HTERT RPE-1 (cell line): ENCODE data around the gene ERBB4.

Experiments
- in situ Hi-C: fragments of 300-500 bp; cut with MboI; formaldehyde crosslinking; loops from 4 replicates; pipeline ENCODE4 v1.14.3; 2020; ENCODE audit warnings: low sequenced_read_pairs

Gene ERBB4

DNA sequence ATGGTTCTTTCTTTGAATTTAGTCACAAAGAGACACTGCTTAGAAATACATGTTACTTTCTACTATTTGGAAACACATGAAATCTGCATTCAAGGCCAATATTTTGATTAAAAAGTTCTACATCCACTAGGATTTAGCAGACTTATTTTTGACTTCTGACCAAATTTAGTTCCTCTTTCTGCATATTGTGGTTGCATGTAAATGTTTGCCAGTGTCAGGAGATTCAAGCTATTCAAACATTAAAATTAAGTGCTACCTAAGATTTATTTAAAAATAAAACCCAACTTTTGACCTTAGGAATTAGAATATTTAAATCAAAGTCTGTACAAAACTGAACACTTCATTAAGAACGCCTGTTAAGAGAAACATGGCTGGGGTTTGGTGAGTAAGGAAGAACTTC is 1091.1 kb downstream of the ERBB4 start:
- in situ Hi-C loops, result no loop called here

DNA sequence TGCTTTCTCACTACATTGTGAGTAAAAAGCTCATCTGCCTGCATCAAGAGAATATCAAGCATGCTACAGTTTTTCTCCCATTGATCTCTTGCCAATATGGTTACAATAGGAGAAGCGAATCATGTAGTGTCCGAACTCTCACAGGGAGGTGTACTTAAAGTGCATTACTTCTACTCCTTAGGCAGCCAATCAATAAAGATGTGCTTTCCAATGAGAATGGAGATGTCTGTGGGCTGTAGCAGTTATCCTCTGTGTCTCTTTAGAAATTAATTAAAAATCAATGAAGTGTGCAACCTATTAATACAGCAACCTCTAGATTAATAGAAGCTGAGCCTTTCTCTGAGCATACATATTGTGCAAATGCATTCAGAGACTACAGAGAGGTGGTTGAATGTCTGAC is 1098.5 kb downstream of the ERBB4 start:
- in situ Hi-C loops, result no loop called here

DNA sequence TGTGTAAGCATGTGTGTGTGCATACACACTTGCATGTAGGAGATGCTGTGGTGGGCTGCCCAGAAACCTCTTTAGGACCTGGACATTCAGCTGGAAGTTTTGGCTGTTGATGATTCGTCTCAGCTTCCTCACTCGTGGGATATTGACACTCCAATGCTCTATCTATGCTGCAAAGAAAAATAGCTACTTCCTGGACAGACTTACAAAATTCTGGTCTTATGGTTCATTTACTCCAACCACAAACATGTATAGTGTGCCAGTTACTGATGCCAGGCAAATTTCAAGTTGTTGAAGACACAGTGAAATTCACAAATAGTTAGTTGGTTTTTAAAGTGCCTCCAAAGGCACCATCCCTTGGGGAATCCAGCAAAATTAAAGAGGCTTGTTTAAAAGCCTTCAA is 1099.6 kb downstream of the ERBB4 start:
- in situ Hi-C loops, result no loop called here

DNA sequence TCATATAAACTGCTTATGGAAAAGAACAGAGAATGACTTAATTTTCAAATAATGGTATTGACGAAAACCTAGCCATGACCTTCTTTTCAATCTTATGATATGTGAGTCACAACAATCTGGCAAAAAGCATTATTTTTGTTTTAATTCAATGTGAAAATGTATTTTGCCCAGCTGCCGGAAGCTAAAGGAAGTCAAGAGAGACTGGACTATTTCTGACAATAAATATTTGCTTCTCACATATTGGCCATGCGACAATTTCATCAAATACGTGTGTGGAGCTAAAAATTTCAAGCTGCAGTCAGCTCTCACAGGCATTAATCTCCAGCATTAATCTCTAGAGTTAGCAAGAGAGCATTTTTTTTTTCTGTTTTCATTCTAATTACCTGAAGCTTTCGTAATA is 1101.2 kb downstream of the ERBB4 start:
- in situ Hi-C loops, result no loop called here

DNA sequence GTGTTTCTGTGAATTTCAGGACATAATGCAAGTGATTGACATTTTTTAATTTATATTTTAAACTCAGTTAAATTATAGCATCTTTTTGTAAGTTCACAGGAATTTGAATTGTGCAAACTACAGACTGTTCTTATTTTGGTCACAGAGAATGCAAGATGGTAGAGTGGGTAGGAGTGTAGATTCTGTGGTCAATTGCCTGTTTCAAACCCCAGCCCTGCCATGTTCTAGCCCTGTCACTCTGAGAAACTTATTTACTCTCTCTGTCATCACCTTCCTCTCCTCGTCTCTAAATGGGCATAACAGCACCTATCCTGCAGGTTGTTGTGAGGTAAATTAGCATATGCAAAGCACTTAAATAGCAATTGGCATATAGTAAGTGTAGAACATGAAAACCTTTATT is 1102.4 kb downstream of the ERBB4 start:
- in situ Hi-C loops, result no loop called here

DNA sequence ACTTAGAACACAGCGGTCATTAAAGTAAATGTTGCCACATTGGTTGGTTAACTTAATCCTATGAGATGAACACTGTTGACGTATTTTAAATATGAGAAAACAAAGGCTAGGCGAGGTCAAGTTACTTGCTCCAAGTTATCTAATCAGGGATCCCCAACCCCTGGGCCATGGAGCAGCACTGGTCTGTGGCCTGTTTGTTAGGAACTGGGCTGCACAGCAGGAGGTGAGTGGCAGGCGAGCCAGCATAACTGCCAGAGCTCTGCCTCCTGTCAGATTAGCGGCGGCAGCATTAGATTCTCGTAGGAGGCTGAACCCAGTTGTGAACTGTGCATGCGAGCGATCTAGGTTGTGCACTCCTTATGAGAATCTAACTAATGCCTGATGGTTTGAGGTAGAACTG is 1103.3 kb downstream of the ERBB4 start:
- in situ Hi-C loops, result no loop called here

DNA sequence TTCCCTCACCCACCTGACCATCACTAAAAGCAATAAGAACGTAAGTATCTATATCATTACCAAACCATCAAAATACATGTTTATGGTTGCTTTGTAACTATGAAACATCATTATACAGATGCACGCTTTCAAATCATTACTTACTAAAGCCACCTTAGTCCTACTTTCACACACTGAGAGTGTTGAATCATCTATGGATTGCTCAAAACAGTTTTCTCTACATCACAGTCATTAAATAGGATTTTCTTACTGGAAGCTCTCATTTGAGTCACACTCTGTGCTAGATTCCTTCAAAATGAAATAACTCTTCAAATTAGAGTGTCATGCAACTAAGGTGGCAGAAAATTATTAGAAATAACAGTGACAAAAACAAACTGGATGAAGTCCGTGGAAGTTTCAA is 1103.8 kb downstream of the ERBB4 start:
- in situ Hi-C loops, result no loop called here

DNA sequence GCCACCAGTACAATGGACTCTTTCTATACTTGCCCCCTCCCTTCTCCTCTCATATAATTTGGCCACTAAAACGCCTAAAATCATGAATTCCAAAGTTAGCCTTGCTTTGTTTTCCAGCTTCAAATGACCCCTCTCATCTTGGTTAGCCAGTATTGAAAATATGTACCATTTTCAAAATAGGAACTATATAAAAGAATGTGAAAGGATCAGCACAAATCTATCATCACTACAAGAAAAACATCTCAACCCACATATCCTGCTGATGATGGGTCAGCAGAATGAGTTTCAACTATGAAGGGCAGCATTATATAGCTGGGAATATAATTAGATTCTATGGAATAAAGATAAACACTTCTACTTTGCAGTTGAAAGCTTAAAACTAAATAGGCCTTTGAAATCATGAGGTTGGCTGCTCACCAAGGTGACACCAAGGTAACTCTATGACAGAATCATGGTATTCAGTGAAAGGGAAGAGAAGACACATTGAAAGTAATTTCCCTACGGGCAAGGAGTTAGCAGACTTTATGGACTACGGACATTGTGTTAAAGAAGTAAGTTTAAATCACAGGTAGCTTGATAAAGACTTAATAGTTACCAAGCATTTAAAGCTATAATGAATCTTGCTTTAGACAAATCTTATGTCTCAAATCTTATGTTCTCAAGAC is 1109.2 kb downstream of the ERBB4 start:
- in situ Hi-C loops, result no loop called here

DNA sequence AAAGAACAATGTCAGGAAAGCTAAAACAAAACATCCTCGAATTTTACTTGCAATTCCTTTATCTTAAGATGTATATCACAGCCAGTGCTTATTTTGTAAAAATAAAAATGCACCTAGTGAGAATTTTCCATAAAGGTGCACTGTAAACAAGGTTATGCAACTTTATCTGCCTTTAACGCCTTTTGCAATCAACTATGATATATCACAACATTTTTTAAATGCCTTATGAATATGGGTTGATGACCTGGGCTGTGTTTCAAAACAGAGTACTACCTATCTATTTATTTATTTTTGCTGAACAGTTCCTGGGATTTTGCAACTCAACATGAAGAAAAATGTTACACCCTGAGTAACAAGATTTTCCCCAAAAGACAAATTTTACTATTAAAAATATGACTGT is 1112.4 kb downstream of the ERBB4 start:
- in situ Hi-C loops, result no loop called here

DNA sequence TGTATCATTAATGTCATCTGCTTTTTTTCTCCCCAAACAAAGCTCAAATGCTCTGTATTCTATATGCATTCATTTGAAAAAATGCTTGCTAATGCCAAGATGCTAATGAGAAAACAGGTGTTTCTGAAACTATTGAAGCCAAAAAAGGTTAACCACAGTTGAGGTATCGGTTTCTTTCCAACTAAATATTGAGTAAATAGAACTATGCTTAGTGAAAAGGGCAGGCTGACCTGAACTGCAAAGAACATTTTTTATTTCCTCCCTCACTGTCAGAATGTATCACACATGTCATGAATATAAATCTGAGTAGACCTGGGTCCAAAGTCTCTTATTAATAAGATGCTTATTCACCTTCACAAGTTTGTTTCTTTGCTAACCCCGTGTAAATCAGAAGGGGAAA is 1115.6 kb downstream of the ERBB4 start:
- in situ Hi-C loops, result no loop called here

DNA sequence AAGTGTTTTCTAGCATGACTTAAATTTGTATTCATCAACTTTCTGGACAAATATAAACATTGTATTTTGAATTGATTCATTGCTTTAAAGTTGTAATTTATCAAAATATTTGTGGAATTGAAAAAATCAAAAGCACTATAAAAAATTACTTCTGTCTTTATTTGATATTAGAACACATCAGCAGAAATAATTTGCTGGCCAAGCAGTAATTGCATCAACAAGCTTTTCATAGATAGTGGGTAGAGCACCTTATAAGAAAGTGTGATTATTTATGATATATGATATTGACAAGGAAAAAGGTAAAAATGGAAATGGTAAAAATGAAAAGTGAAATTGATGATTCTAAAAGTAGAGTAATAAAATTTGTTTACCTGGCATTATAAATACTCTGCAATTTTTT is 1121.1 kb downstream of the ERBB4 start:
- in situ Hi-C loops, result no loop called here

DNA sequence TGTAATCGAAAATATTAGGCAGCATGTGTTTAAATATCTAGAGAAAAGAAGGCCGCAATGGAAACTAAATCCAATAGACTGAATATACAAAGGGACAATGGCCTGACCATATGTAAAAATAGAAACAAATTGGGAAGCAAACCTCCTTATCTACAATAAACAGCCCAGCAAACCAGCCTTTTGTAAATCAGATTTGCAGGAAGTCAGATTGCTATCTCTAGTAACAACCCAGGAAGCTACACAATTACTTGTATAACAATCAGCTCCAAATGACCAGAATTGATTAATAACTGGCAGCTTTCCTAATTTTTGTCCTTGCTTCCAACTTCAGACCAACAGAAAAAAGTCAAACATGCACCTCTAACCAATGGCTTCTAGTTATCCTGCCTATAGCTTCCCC is 1122.2 kb downstream of the ERBB4 start:
- in situ Hi-C loops, result no loop called here

DNA sequence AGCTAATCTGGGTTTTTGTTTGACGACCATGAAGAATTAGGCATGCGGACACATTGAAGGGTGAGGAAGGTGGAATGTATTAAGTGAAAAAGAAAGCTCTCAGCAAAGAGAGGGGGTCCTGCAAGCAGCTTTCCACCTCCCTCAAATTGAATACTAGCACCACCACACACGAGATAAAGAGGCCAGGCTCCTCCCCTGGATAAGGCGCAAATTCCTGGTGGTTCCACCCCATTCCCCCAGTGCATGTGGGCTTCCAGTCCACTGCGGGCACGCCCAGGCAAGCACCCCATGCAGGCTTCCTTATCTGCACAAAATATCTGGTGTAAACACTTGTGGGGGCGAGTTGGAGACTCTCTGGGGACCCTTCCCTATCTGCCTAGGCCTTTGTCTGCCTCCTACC is 1124.9 kb downstream of the ERBB4 start:
- in situ Hi-C loops, result no loop called here

DNA sequence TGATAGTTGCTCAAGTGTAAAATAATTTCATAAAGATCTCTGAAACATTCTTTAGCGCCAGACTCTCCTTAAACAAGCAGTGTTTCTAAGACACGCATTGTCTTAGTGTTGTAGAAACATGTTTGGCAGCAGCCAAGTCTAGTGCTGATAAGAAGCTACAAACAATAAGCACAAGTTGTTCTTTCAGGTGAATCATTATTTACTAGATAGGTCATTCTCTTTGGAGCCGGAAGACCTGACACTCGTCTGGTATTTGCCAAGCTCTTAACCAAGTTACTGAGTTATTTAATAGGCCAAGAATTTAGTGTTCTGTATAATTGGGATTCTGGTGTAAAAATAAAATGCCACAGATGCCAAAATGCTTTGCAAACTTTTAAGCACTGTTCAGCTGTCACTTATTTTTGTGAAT is 1130.1 kb downstream of the ERBB4 start:
- in situ Hi-C loops, result no loop called here

DNA sequence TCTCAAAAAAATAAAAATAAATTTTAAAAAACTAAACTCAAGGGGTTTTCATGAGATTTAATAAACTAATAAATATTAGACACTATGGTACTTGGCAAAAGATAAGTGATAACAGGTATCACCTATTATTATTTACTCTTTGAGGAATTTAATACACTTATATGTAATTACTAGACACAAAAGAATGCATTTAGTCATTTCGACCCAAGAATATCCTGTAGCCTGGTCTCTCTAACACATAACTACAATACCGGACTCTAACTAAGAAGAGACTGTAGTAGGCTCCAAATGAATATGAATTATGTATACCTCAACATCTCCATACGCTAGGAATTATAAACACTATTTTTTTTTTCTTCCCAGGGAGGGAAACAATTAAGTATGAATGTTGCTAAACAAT is 1131.5 kb downstream of the ERBB4 start:
- in situ Hi-C loops, result no loop called here

DNA sequence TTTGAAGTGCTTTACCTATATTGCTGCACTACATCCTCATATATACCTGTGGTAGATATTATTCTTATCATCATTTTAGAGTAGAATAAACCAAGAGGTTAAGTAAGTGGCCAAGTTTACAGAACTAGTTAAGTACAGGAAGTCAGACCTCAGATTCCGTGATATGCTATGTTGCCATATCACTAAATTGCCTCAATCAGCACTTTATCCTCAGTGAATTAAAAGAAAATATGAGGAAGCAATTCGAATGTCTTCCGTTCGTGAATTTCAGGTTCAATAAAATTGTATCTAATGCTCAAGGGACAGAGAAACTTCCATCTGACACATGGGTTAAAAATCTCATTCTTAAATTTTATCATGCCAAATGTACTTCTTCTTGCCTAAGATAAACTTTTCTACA is 1133.6 kb downstream of the ERBB4 start:
- in situ Hi-C loops, result no loop called here

DNA sequence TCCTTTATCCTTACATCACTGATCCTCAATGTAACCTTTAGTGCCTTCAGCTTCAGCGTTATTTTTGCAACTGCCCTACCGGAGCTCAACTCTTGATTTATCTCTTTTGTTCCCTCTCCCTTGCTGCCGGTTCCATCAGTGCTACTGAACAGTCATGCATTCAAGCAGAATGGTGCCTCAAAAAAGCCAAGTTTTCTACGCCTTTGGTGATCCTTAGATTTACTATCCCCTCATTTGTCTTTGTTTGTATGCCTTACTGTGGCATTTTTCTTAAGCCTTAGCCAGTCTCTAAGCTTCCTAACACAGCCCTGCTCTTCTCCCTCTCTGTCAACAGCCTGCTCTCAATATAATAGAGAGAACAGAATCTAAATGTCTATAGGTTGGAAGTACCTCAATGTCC is 1134.5 kb downstream of the ERBB4 start:
- in situ Hi-C loops, result no loop called here

DNA sequence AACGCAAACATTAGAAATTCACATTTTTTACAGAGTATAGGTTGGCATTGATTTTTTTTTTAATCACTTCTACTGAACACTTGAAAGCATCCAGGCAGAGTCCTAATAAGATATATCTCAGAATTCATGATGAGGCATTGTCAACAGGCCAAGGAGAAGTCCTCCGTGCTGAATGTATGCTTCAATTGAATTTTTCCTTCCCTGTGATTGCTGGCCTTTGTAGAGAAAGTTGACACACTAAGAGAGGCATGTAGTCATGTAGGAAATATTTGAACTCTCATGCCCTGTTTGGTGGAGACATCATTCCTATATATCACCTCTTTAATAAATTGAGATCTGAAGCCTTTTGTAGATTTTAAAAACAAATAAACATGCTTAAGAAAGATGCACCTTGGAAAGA is 1137.3 kb downstream of the ERBB4 start:
- in situ Hi-C loops, result no loop called here

DNA sequence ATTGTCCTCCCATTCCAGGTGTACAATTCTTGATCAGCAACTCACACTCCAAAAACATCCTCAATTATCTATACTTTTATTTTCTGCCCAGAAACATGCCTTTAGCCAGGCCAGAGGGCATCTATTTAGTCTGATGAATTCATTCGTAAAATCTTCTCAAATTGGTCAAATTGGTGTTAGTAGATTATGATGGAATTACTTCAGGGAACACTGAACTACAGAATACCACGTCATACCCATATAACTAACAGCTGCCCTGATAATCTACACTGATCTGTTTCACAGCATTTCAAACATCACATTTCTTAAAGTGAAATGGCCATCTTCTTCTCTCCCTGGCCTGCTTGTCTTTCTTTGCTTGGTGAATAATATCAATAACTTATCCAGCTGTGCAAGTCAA is 1140.8 kb downstream of the ERBB4 start:
- in situ Hi-C loops, result no loop called here

DNA sequence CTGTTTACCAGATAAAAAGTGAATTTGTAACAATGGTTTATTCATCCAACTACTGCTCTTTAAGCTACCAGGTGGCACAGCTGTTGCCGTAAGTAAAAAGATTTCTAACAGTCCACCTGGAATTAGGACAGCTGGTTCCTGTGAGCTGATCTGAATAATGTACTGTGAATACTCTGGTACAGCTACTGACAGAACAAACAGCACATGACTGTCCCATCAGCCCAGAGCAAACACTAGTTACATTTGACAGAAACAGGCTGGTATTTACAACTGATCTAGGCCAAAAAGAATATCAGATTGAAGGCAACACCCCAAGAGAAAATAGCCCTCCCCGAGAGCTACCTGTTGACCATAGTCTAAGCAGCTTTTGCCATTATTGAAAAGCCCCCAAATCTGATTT is 1141.8 kb downstream of the ERBB4 start:
- in situ Hi-C loops, result no loop called here

DNA sequence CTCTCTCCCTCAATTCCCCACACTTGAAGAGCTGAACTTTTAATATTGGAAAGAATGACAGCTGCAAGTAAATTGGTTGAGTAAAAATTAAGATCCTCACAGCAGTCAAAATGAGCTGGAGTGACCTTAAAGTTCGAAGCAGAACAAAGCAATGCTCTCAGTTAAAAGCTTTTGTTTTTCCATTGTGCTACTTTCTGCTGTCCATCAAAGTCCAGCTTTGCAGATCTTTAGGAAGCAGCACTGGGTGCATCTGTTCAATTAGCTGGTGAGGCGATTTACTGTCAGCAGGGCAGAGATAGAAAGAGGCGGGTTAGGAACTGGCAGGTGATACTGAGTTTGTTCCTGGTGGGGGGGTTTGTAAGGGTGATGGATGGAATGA is 1147.4 kb downstream of the ERBB4 start:
- in situ Hi-C loops, result no loop called here

DNA sequence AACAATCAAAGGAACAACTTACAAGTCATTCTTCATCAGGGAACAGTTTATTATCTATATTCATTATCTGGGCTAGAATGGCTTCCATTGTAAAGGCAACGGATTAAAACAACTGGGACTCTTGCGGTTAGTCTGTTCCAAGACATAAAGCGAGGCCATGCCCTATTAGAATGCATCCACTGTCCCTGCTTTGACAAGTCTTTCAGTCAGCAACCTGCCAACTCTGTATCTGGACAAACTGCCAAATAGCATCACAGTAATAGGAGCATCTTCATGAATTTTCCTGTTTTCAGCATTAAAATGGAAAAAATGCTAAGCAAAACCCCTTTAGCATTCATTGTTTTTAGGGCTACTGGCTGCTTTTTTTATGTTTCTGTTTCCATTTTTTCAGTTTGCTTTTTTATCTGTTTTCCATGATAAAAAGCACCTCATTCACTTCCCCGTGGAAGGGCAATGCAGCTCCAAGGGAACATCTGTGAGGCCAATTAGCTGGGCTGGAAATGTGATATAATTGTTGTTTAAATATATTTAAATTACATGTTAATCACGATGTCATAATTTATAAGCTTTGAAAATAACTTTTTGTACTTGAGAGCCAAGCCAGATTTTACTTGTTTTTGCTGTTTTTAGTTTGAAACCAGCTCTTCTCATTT is 1147.9 kb downstream of the ERBB4 start:
- in situ Hi-C loops, result no loop called here

DNA sequence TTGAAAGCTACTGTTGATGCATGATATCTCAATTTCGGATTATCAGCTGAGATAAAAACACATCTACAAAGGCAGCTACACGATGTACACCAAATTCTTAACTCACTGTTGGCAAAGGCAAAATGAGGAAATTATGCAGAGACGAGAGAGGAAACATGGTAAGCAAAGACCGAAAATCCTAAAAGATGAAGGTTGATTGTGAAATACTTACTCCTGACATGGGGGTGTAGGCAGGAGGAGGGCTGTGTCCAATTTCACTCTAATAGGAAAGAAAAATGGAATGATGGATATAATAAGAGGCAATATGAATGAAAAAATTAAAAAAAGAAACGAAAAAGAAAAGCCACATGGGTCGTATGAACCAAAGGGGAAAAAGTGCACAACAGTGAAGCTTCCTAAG is 1150.9 kb downstream of the ERBB4 start:
- in situ Hi-C loops, result no loop called here
